Heart left ventricle (tissue), 16 donors: ENCODE measurements around the gene SERBP1. TPM values are rescaled to one million over a fixed set of nuclear protein-coding genes. Genes with fewer than 3 reads are reported as not detected.
A peak's percentile ranks its signal among the peaks of the same experiment; 100 is the strongest.
"Not testable (repeated sequence)": the region's sequence is repeated elsewhere in the genome, so short reads cannot be mapped to it uniquely, and the experiment has no call there.

ENCODE experiments used
- ATAC-seq, 4 donors: fragments of 200-7000 bp; cut with Tn5 transposase; one replicate each; pipeline ENCODE4 v1.9.1; 2020 to 2022; ENCODE audit warnings: moderate library complexity in 4 of 4, mild to moderate bottlenecking in 3 of 4, moderate number of reproducible peaks in 1 of 4
- DNase-seq, 5 donors: peaks; one replicate each; pipeline ENCODE4 v3.0.0-alpha.2; 2020
- H3K27ac ChIP-seq, 12 donors: fragments of 200-600 bp; sonication (generic) in 4 of 12; one replicate each; pipeline versions ENCODE4 v1.5.0 to v1.8.0; 2016 to 2022; ENCODE audit warnings: mild to moderate bottlenecking in 2 of 12
- H3K27me3 ChIP-seq, 9 donors: fragments of 200-600 bp; sonication (generic) in 2 of 9; one replicate each; pipeline versions ENCODE4 v1.5.1 to v1.8.0; 2016 to 2022; ENCODE audit warnings: mild to moderate bottlenecking in 3 of 9
- H3K36me3 ChIP-seq, 9 donors: fragments of 200-600 bp; sonication (generic) in 2 of 9; one replicate each; pipeline versions ENCODE4 v1.5.0 to v1.8.0; 2018 to 2022; ENCODE audit warnings: mild to moderate bottlenecking in 2 of 9
- H3K4me1 ChIP-seq, 12 donors: fragments of 200-600 bp; sonication (generic) in 4 of 12; one replicate each; pipeline versions ENCODE4 v1.5.0 to v1.8.0; 2016 to 2022; ENCODE audit warnings: mild to moderate bottlenecking in 3 of 12
- H3K4me3 ChIP-seq, 12 donors: fragments of 200-600 bp; sonication (generic) in 4 of 12; one replicate each; pipeline versions ENCODE4 v1.5.0 to v1.8.0; 2017 to 2022; ENCODE audit warnings: mild to moderate bottlenecking in 9 of 12, moderate library complexity in 4 of 12
- H3K9me3 ChIP-seq, 12 donors: fragments of 200-600 bp; sonication (generic) in 4 of 12; one replicate each; pipeline versions ENCODE4 v1.5.0 to v1.8.0; 2016 to 2022; ENCODE audit warnings: mild to moderate bottlenecking in 1 of 12
- CTCF ChIP-seq, 12 donors: fragments of 200-600 bp; sonication (generic) in 4 of 12; IDR thresholded peaks; one replicate each; pipeline versions ENCODE4 v1.5.0 to v1.8.0; 2018 to 2022; ENCODE audit warnings: antibody characterized with exemption in 12 of 12, mild to moderate bottlenecking in 5 of 12
- POLR2A ChIP-seq, 2 donors: fragments of 450-650 bp; IDR thresholded peaks; one replicate each; pipeline ENCODE4 v1.6.1; 2017; ENCODE audit warnings: antibody characterized with exemption in 2 of 2, mild to moderate bottlenecking in 2 of 2, moderate library complexity in 2 of 2
- WGBS, 4 donors: extraction: QIAGEN DNeasy Blood & Tissue Kit in 2 of 4; methylation state at CpG; one replicate each; pipeline versions ENCODE4 v1.1.5 to v1.1.7; 2013 to 2018; 5-methylcytosine and 5-hydroxymethylcytosine counted together
- intact Hi-C, 10 donors: fragments of 100-400 bp; cut with DNase I; formaldehyde crosslinking; loops; one replicate each; pipeline versions ENCODE4 v1.11.1 to v1.14.2; 2022
- polyA plus RNA-seq, 2 donors: library from polyadenylated mRNA; stranded (reverse); fragments of 200-250 nt; gene quantifications; one replicate each; pipeline ENCODE4 v1.2.3, GENCODE V29; 2013
- total RNA-seq, 9 donors: library from RNA; depleted of rRNA in 2 of 9; stranded (reverse); fragments of >200 nt in 2 of 9; fragmentation: NEBNext Ultra II Directional in 3 of 9; extraction: Animal tissue kit (Norgen Biotek cat#: 25700) in 3 of 9; gene quantifications; one replicate each; pipeline versions ENCODE4 v1.1.0 to v1.2.4, GENCODE V29; 2016 to 2023
- donor health status: ischemic (EF 13 %, LVEDD 7.1; RV severe dilation, severe dysfunction).
- donor health status: healthy with polysubstance abuse.
- donor health status: DM: no; HTN: yes; CAD: no.
- donor health status: DM: no; HTN: no; CAD: no.
- donor health status: ischemic (EF 25% LVEDD 6.9; RV normal size, moderate dysfunction).
- donor health status: ischemic (EF 25% LVEDD 5.7; RV mildly dilated, moderate dysfunction).
- donor health status: healthy.
- donor health status: DM: yes; HTN: yes; CAD: no.
- donor health status: ischemic (EF 35%, LVEDD 5.7; RV mildly dilated, moderate dysfunction).
- donor health status: nonischemic (EF 11% LVEDD 7.7; RV severe dilation, severe dysfunction).
- donor health status: DM: yes; HTN: yes; CAD: no.
- donor health status: PGD.
- donor health status: ischemic (EF 29% LVEDD 5.4; RV normal size, mild dysfunction).
- donor health status: nonischemic (EF 23%, LVEDD 6.1; RV moderate dilation, normal function).

SERBP1 gene
- total and polyA plus RNA-seq, 11 donors, result 68.8 to 197 (median 148) TPM

- TF ChIP-seq POLR2A (IDR thresholded peaks at IDR 0.05), result no peak
- no peak overlapping the region for H3K4me3 ChIP-seq
- DNase-seq, result no peak
- ATAC-seq, result no peak
- intact Hi-C loops, result no loop called here
- H3K27me3 ChIP-seq, result no peaks in the 10 kb centered on the region
- peaks cover 0 to 6% (median 2%) of the 10 kb centered on the region in 12 donors for H3K4me1 ChIP-seq
- no peak overlapping the region for H3K27ac ChIP-seq
- H3K36me3 ChIP-seq, result no peaks in the 10 kb centered on the region
- WGBS, 4 donors, result 80 to 91% (median 88%) methylated on average over 2 of the region's 2 CpGs
- H3K9me3 ChIP-seq, result no peaks in the 10 kb centered on the region
These were observed 21.6 kb upstream of the SERBP1 start for GRCh38 chr1:67451815-67452214.

GRCh38 chr1:67451356-67451755 is 21.2 kb upstream of the SERBP1 start:
- ATAC-seq (no peak), DNase-seq (no peak)
- intact Hi-C loops, result no loop called here
- Histone ChIP-seq H3K4me1 (peaks cover 0 to 11% (median 4%) of the 10 kb centered on the region in 12 donors), H3K27ac (no peak overlapping the region), H3K36me3 (no peaks in the 10 kb centered on the region), H3K27me3 (no peaks in the 10 kb centered on the region), H3K4me3 (no peak overlapping the region), H3K9me3 (no peaks in the 10 kb centered on the region)
- TF ChIP-seq POLR2A (IDR thresholded peaks at IDR 0.05) (no peak), CTCF (IDR thresholded peaks at IDR 0.05) (no peak)
- 62 to 68% (median 64%) methylated on average over 2 of the region's 2 CpGs for WGBS, 4 donors

- intact Hi-C loops, result no loop called here
- DNase-seq, result no peak
- ATAC-seq, result peak in 1 of 4 donors; percentile 49
These were observed 16.7 kb upstream of the SERBP1 start for GRCh38 chr1:67446893-67447292.

GRCh38 chr1:67446014-67446413 is 15.8 kb upstream of the SERBP1 start:
- intact Hi-C loops, H3K9me3 ChIP-seq, H3K4me3 ChIP-seq, H3K27me3 ChIP-seq, H3K36me3 ChIP-seq, H3K27ac ChIP-seq, ATAC-seq, DNase-seq: not testable (repeated sequence)
- peaks cover 0 to 28% (median 10%) of the 10 kb centered on the region in 12 donors for H3K4me1 ChIP-seq
- 81 to 87% (median 82%) methylated on average over 5 of the region's 5 CpGs for WGBS, 4 donors

More at GRCh38 chr1:67446893-67447292, 16.7 kb upstream of the SERBP1 start:
- H3K27ac ChIP-seq, result peak overlapping the region in 1 of 12 donors; percentile 10
- H3K4me1 ChIP-seq, result peaks cover 0 to 19% (median 2%) of the 10 kb centered on the region in 12 donors
- H3K4me3 ChIP-seq, result no peak overlapping the region
- no peaks in the 10 kb centered on the region for H3K27me3 ChIP-seq
- no peak for TF ChIP-seq CTCF (IDR thresholded peaks at IDR 0.05)
- no peak for TF ChIP-seq POLR2A (IDR thresholded peaks at IDR 0.05)
- no peaks in the 10 kb centered on the region for H3K9me3 ChIP-seq
- 19 to 53% (median 33%) methylated on average over 1 of the region's 1 CpG for WGBS, 4 donors
- H3K36me3 ChIP-seq, result no peaks in the 10 kb centered on the region

- TF ChIP-seq CTCF (IDR thresholded peaks at IDR 0.05), result no peak
- no peak for TF ChIP-seq POLR2A (IDR thresholded peaks at IDR 0.05)
- WGBS, 4 donors, result 73 to 83% (median 76%) methylated on average over 2 of the region's 2 CpGs
- intact Hi-C loops, result no loop called here
- Histone ChIP-seq H3K9me3 (no peaks in the 10 kb centered on the region), H3K4me1 (peaks cover 0 to 31% (median 15%) of the 10 kb centered on the region in 12 donors), H3K36me3 (no peaks in the 10 kb centered on the region), H3K4me3 (no peak overlapping the region), H3K27me3 (no peaks in the 10 kb centered on the region), H3K27ac (no peak overlapping the region)
- DNase-seq (no peak), ATAC-seq (no peak)
These were observed 11.6 kb upstream of the SERBP1 start for GRCh38 chr1:67441739-67442281.
